Activated CD8-positive, alpha-beta memory T cell treated with anti-CD3 and anti-CD28 coated beads for 1 hour (primary cell): Measurements from ENCODE around the gene ANAPC2.

Experiments used
- DNase-seq, 2 donors: peaks; one replicate each; pipeline ENCODE4 v3.0.0-alpha.2; 2020; ENCODE audit warnings: low read depth in 1 of 2; ENCODE audit errors: extremely low read depth in 1 of 2

Gene ANAPC2

GRCh38 chr9:137227853-137228505 is 39.6 kb upstream of the ANAPC2 start:
- DNase-seq: no peak

GRCh38 chr9:137227054-137227852 is 38.9 kb upstream of the ANAPC2 start, which contains the start of gene RNF224:
RNF224 (plus strand) TSS chr9:137227502; CDS start chr9:137228336, 834 bp downstream.
- DNase-seq: peak; percentile 61 to 74

GRCh38 chr9:137226338-137227053 is 38.1 kb upstream of the ANAPC2 start:
- DNase-seq: no peak

GRCh38 chr9:137225699-137226331 is 37.5 kb upstream of the ANAPC2 start:
- DNase-seq: no peak

- DNase-seq: no peak
These were observed 36.7 kb upstream of the ANAPC2 start, which contains the start of gene CYSRT1 for GRCh38 chr9:137224830-137225694. CYSRT1 (plus strand) TSS chr9:137225174; CDS start chr9:137225622, 448 bp downstream.

GRCh38 chr9:137223078-137223970 is 35.0 kb upstream of the ANAPC2 start:
- DNase-seq: peak; percentile 94 to 97

GRCh38 chr9:137222190-137223077 is 34.1 kb upstream of the ANAPC2 start, which contains the start of gene RNF208:
RNF208 (minus strand) TSS chr9:137222240; CDS start chr9:137221212, 1,028 bp downstream.
- DNase-seq: no peak

- no peak for DNase-seq
These were observed 33.2 kb upstream of the ANAPC2 start for GRCh38 chr9:137221506-137222111.

GRCh38 chr9:137221095-137221505 is 32.7 kb upstream of the ANAPC2 start:
- DNase-seq: no peak

- no peak for DNase-seq
These were observed 32.1 kb upstream of the ANAPC2 start for GRCh38 chr9:137220317-137221094.

- DNase-seq: no peak
These were observed 31.5 kb upstream of the ANAPC2 start for GRCh38 chr9:137219757-137220316.

- DNase-seq: no peak
These were observed 30.5 kb upstream of the ANAPC2 start for GRCh38 chr9:137218754-137219271.

- DNase-seq: no peak
These were observed 29.9 kb upstream of the ANAPC2 start for GRCh38 chr9:137218212-137218753.

- DNase-seq: no peak
These were observed 29.2 kb upstream of the ANAPC2 start for GRCh38 chr9:137217276-137218211.
